Measurements from ENCODE around the gene IRX3.
"Not testable (repeated sequence)": the region's sequence is repeated elsewhere in the genome, so short reads cannot be mapped to it uniquely, and the experiment has no call there.

The IRX3 gene

GRCh38 chr16:54268766-54269165 lies 17.8 kb downstream of the IRX3 start:
- TF ChIP-seq CTCF (IDR thresholded peaks at IDR 0.05; ENCODE audit: extremely low read depth, missing control alignments): no peak

GRCh38 chr16:54268340-54268739 lies 18.2 kb downstream of the IRX3 start:
- no peak for TF ChIP-seq CTCF (IDR thresholded peaks at IDR 0.05; ENCODE audit: extremely low read depth, missing control alignments)
- no peak for DNase-seq (ENCODE audit: low spot score)

More at GRCh38 chr16:54268766-54269165, 17.8 kb downstream of the IRX3 start:
- no peak for DNase-seq (ENCODE audit: low spot score)

- DNase-seq (ENCODE audit: low spot score): no peak
Observed at GRCh38 chr16:54266363-54266955, 20.1 kb downstream of the IRX3 start.

GRCh38 chr16:54265575-54266107 lies 20.9 kb downstream of the IRX3 start:
- TF ChIP-seq CTCF (IDR thresholded peaks at IDR 0.05; ENCODE audit: extremely low read depth, missing control alignments): no peak
- no peak for DNase-seq (ENCODE audit: low spot score)

More at GRCh38 chr16:54266363-54266955, 20.1 kb downstream of the IRX3 start:
- TF ChIP-seq CTCF (IDR thresholded peaks at IDR 0.05; ENCODE audit: extremely low read depth, missing control alignments): no peak

- no peak for DNase-seq (ENCODE audit: low spot score)
- no peak for TF ChIP-seq CTCF (IDR thresholded peaks at IDR 0.05; ENCODE audit: extremely low read depth, missing control alignments)
Observed at GRCh38 chr16:54253118-54253517, 33.5 kb downstream of the IRX3 start.

GRCh38 chr16:54248863-54249710 lies 37.5 kb downstream of the IRX3 start:
- no peak for DNase-seq (ENCODE audit: low spot score)
- no peak for TF ChIP-seq CTCF (IDR thresholded peaks at IDR 0.05; ENCODE audit: extremely low read depth, missing control alignments)

- not testable (repeated sequence) for DNase-seq (ENCODE audit: low spot score)
Observed at GRCh38 chr16:54247705-54248104, 38.9 kb downstream of the IRX3 start.

Data from GM20000 (cell line).